Rectal smooth muscle tissue (tissue), 1 donor: ENCODE results near the gene ECEL1.

ENCODE experiments used
- H3K27ac ChIP-seq: one replicate; pipeline ENCODE4 v1.7.0; 2013; ENCODE audit warnings: low read depth, low read length, inconsistent platforms
- H3K27me3 ChIP-seq: one replicate; pipeline ENCODE4 v1.7.0; 2013; ENCODE audit warnings: low read length; ENCODE audit not compliant: control insufficient read depth, insufficient read depth
- H3K36me3 ChIP-seq: one replicate; pipeline ENCODE4 v1.7.0; 2013; ENCODE audit warnings: low read length; ENCODE audit not compliant: control insufficient read depth, insufficient read depth
- H3K4me1 ChIP-seq: one replicate; pipeline ENCODE4 v1.7.0; 2013; ENCODE audit warnings: low read length; ENCODE audit not compliant: control insufficient read depth, insufficient read depth
- H3K4me3 ChIP-seq: one replicate; pipeline ENCODE4 v1.7.0; 2013; ENCODE audit warnings: low read length
- H3K9ac ChIP-seq: one replicate; pipeline ENCODE4 v1.7.0; 2013; ENCODE audit warnings: low read length

ECEL1 gene

DNA sequence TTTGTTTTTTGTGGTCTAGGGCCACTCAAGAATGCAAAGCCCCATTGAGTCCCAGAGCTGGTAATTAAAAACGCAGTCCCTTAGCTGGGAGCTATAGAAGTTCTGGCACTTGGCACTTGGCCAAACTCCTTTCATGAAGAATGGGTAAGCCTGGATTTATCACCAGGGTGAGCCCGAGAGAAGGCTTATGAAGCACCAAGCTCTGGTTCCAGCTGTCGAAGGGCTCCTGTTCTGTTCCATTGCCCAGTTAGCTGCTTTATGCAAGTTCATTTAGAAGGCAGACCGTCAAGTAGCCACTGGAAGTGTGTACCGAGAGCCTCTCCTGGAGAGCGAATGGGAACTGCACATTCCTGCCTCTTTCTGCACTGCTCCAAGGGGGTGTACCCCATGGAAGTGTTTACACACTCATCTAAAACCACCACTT is 14.2 kb downstream of the ECEL1 start:
- H3K9ac ChIP-seq: no peak overlapping the region

DNA sequence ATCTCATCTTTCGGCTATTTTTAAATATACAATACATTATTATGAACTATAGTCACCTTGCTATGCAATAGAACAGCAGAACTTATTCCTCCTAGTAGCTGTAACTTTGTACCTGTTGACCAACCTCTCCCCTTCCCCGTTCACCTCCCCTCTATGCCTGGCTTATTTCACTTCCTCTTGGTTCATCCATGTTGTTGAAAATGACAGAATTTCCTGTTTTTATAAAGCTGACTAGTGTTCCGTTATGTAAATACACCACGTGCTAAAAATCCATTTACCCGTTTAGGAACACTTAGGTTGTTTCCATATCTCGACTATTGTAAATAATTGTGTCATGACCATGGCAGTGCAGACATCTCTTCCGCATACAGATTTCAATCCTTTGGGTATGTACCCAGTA is 21.4 kb downstream of the ECEL1 start:
- Histone ChIP-seq H3K9ac (no peak overlapping the region), H3K27ac (no peak overlapping the region), H3K4me3 (no peak overlapping the region), H3K36me3 (no peaks in the 10 kb centered on the region), H3K4me1 (no peaks in the 10 kb centered on the region), H3K27me3 (peaks cover 2% of the 10 kb centered on the region)

More for the DNA sequence above, 14.2 kb downstream of the ECEL1 start:
- Histone ChIP-seq H3K27ac (no peak overlapping the region), H3K4me3 (no peak overlapping the region), H3K36me3 (no peaks in the 10 kb centered on the region), H3K4me1 (no peaks in the 10 kb centered on the region), H3K27me3 (no peaks in the 10 kb centered on the region)

GRCh38 chr2:232465061-232465460 is 22.6 kb downstream of the ECEL1 start:
- Histone ChIP-seq H3K36me3 (no peaks in the 10 kb centered on the region), H3K27me3 (peaks cover 2% of the 10 kb centered on the region), H3K9ac (no peak overlapping the region), H3K4me1 (no peaks in the 10 kb centered on the region), H3K4me3 (no peak overlapping the region), H3K27ac (no peak overlapping the region)

DNA sequence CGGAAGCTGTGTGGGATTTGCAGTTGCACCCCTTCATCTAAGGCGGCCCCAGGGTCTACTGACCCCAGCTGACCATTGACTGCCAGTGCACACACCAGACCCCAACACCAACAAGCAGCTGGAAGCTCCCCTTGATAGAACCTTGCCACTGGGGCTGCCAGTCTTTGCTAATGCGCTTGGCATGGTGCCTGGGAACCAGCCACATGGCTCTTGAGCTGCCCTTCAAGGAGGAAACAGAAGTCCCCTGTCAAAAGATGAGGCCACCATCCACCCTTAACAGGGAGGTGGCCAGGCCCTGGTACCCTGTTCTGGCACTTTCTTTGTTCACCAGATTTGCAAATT is 23.1 kb downstream of the ECEL1 start:
- H3K4me1 ChIP-seq: no peaks in the 10 kb centered on the region

GRCh38 chr2:232463701-232464543 is 23.7 kb downstream of the ECEL1 start:
- no peak overlapping the region for H3K4me3 ChIP-seq
- no peak overlapping the region for H3K9ac ChIP-seq
- no peaks in the 10 kb centered on the region for H3K36me3 ChIP-seq
- no peak overlapping the region for H3K27ac ChIP-seq
- H3K4me1 ChIP-seq: no peaks in the 10 kb centered on the region
- peaks cover 2% of the 10 kb centered on the region for H3K27me3 ChIP-seq

More for the DNA sequence above, 23.1 kb downstream of the ECEL1 start:
- no peaks in the 10 kb centered on the region for H3K36me3 ChIP-seq
- H3K4me3 ChIP-seq: no peak overlapping the region
- no peak overlapping the region for H3K9ac ChIP-seq
- H3K27ac ChIP-seq: no peak overlapping the region
- H3K27me3 ChIP-seq: peaks cover 2% of the 10 kb centered on the region

DNA sequence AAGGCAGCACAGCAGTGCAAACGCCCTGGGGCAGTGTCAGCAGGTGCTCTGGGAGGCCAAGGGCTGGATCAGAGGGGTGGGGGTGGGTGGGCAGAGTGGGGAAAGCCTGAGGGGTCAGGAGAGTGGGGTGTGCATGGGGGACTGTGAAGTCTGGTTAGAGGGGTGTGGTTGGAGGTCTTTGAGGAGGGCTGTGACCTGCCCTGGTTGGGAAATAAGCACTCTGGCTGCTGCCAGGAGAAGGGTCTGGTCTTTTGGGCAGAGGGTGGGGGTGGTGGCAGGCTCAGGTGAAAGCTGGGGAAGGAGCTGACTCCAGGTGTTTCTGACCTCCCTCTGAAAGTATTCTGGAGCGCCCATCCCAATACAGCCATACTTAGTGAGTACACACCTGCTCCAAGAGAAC is 27.5 kb downstream of the ECEL1 start:
- Histone ChIP-seq H3K4me1 (no peaks in the 10 kb centered on the region), H3K4me3 (no peak overlapping the region), H3K27me3 (no peaks in the 10 kb centered on the region), H3K9ac (no peak overlapping the region), H3K27ac (no peak overlapping the region), H3K36me3 (no peaks in the 10 kb centered on the region)

GRCh38 chr2:232459419-232460035 is 28.1 kb downstream of the ECEL1 start:
- H3K27ac ChIP-seq: no peak overlapping the region
- H3K36me3 ChIP-seq: no peaks in the 10 kb centered on the region
- H3K27me3 ChIP-seq: no peaks in the 10 kb centered on the region
- no peak overlapping the region for H3K9ac ChIP-seq
- H3K4me1 ChIP-seq: no peaks in the 10 kb centered on the region
- no peak overlapping the region for H3K4me3 ChIP-seq

DNA sequence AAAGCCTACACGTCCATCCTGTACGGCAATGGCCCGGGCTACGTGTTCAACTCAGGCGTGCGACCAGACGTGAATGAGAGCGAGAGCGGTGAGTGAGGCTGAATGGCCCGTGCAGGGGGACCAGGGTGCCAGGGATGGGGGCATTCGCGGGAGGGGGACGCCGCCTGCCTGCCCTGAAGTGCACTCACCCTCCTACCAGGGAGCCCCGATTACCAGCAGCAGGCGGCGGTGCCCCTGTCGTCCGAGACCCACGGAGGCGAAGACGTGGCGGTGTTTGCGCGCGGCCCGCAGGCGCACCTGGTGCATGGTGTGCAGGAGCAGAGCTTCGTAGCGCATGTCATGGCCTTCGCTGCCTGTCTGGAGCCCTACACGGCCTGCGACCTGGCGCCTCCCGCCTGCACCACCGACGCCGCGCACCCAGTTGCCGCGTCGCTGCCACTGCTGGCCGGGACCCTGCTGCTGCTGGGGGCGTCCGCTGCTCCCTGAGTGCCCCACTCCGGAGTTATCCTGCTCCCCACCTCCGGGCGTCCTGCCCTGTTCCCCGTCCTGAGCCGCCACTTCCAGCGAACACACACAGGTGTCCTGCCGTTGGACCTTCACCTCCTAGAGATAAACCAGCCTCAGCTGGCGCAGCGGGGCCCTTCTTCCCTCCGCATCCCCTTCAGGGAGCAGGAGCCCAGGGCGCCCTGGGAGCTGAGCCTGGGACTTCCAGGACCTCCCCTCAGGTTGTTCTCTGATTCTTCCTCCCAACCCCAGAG is 28.8 kb downstream of the ECEL1 start:
- Histone ChIP-seq H3K9ac (no peak overlapping the region), H3K4me3 (no peak overlapping the region), H3K27ac (no peak overlapping the region), H3K4me1 (no peaks in the 10 kb centered on the region), H3K36me3 (no peaks in the 10 kb centered on the region), H3K27me3 (no peaks in the 10 kb centered on the region)

DNA sequence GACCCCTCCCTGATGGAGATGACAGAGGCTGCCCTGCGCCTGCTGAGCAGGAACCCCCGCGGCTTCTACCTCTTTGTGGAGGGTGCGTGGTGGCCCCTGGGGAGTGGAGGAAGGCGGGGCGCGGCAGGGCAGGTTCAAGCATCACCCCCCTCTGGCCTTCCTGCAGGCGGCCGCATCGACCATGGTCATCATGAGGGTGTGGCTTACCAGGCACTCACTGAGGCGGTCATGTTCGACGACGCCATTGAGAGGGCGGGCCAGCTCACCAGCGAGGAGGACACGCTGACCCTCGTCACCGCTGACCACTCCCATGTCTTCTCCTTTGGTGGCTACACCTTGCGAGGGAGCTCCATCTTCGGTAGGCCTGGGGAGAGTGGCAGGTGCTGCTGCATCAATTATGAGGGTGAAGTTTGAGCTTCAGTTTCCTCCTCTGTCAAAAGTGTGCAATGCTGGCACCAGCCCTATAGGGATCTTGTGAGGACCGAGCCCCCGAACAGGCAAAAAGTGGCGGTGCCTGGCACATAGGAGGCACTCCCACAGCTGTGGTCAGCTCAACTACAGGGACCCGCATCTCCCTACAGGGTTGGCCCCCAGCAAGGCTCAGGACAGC is 29.5 kb downstream of the ECEL1 start:
- Histone ChIP-seq H3K9ac (no peak overlapping the region), H3K36me3 (no peaks in the 10 kb centered on the region), H3K27ac (no peak overlapping the region), H3K4me1 (no peaks in the 10 kb centered on the region), H3K4me3 (no peak overlapping the region), H3K27me3 (no peaks in the 10 kb centered on the region)

- Histone ChIP-seq H3K27me3 (no peaks in the 10 kb centered on the region), H3K36me3 (no peaks in the 10 kb centered on the region), H3K27ac (no peak overlapping the region), H3K4me1 (no peaks in the 10 kb centered on the region), H3K9ac (no peak overlapping the region), H3K4me3 (no peak overlapping the region)
Observed at GRCh38 chr2:232457121-232458011, 30.3 kb downstream of the ECEL1 start.

DNA sequence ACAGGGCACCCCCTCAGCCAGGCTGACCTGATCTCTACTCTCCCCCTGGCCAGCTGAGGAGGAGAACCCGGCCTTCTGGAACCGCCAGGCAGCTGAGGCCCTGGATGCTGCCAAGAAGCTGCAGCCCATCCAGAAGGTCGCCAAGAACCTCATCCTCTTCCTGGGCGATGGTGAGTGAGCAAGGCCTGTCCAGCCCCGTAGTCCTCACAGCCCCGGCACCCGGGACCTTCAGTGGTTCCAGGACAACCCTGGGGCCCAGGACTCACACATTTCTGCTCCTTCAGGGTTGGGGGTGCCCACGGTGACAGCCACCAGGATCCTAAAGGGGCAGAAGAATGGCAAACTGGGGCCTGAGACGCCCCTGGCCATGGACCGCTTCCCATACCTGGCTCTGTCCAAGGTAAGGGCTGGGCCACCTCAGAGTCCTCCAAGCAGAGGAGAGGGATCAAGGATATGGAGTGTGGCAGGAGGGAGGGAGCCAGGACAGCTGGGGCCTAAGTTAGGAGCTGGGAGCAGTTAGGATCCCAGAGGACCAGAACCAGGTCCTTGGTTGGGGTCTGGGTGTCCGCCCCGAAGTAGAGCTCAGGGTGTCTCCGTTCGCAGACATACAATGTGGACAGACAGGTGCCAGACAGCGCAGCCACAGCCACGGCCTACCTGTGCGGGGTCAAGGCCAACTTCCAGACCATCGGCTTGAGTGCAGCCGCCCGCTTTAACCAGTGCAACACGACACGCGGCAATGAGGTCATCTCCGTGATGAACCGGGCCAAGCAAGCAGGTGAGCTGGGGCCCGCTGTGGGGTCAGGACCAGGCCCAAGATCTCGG is 31.1 kb downstream of the ECEL1 start:
- Histone ChIP-seq H3K27ac (no peak overlapping the region), H3K27me3 (no peaks in the 10 kb centered on the region), H3K4me3 (no peak overlapping the region), H3K9ac (no peak overlapping the region), H3K36me3 (no peaks in the 10 kb centered on the region), H3K4me1 (no peaks in the 10 kb centered on the region)
